Measurements from ENCODE around the gene PRDM2. TPM values are rescaled to one million over a fixed set of nuclear protein-coding genes. Genes with fewer than 3 reads are reported as not detected.

The PRDM2 gene
- total RNA-seq, 1 donor from 2014 or later: 12.5 TPM

GRCh38 chr1:13824626-13825025, 124.6 kb downstream of the PRDM2 start:
- no peak for DNase-seq (ENCODE audit: low read depth)
- H3K4me3 ChIP-seq (ENCODE audit: low read depth, low read length): no peak overlapping the region
- TF ChIP-seq CTCF (conservative IDR thresholded peaks at IDR 0.05; ENCODE audit: low read depth, low read length): no peak

- H3K4me3 ChIP-seq (ENCODE audit: low read depth, low read length): no peak overlapping the region
- DNase-seq (ENCODE audit: low read depth): no peak
- TF ChIP-seq CTCF (conservative IDR thresholded peaks at IDR 0.05; ENCODE audit: low read depth, low read length): peak; percentile 29
These were observed 125.0 kb downstream of the PRDM2 start for GRCh38 chr1:13825033-13825432.

GRCh38 chr1:13826009-13826408, 126.0 kb downstream of the PRDM2 start:
- no peak overlapping the region for H3K4me3 ChIP-seq (ENCODE audit: low read depth, low read length)
- no peak for TF ChIP-seq CTCF (conservative IDR thresholded peaks at IDR 0.05; ENCODE audit: low read depth, low read length)
- DNase-seq (ENCODE audit: low read depth): no peak

GRCh38 chr1:13826591-13826990, 126.6 kb downstream of the PRDM2 start:
- DNase-seq (ENCODE audit: low read depth): no peak
- no peak for TF ChIP-seq CTCF (conservative IDR thresholded peaks at IDR 0.05; ENCODE audit: low read depth, low read length)

GRCh38 chr1:13828454-13829151, 128.6 kb downstream of the PRDM2 start:
- DNase-seq (ENCODE audit: low read depth): no peak

More at GRCh38 chr1:13826591-13826990, 126.6 kb downstream of the PRDM2 start:
- H3K4me3 ChIP-seq (ENCODE audit: low read depth, low read length): no peak overlapping the region

DNA sequence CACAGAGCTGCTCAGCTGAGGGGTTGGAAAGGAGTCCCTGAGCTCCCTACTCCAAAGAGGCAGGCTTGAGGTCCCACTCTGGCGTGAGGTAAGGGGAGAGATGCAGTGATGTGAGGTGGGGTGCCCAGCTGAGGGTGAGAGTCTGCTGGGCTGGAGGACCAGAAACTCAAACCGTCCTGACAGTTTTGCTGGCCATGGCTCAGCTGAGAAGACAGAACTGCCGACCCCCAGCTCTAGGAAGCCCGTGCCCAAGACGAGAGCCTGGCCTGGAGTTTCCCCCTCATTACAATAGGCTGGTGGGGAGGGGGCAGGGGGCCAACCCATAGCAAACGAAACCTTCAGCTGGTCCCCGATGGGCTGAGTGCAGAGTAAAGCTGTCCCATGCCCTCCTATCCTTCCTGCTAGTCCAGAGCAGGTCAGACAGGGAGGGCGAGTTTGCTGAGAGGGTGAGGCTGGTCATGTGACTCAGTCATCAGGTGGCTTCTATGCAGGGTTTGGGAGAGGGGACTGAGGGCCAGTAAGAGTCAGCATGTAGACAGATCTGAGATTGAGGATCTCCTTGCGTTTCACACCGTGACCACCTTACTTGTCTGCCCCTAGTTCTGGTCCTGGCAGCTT, 129.3 kb downstream of the PRDM2 start:
- no peak for TF ChIP-seq CTCF (conservative IDR thresholded peaks at IDR 0.05; ENCODE audit: low read depth, low read length)
- DNase-seq (ENCODE audit: low read depth): no peak
- H3K4me3 ChIP-seq (ENCODE audit: low read depth, low read length): no peak overlapping the region

More at GRCh38 chr1:13828454-13829151, 128.6 kb downstream of the PRDM2 start:
- peak; percentile 57 for TF ChIP-seq CTCF (conservative IDR thresholded peaks at IDR 0.05; ENCODE audit: low read depth, low read length)
- H3K4me3 ChIP-seq (ENCODE audit: low read depth, low read length): no peak overlapping the region

GRCh38 chr1:13830170-13830569, 130.2 kb downstream of the PRDM2 start:
- no peak overlapping the region for H3K4me3 ChIP-seq (ENCODE audit: low read depth, low read length)
- DNase-seq (ENCODE audit: low read depth): no peak
- TF ChIP-seq CTCF (conservative IDR thresholded peaks at IDR 0.05; ENCODE audit: low read depth, low read length): no peak
